PC-3 (cell line): ENCODE measurements around the gene JMJD7. TPM values are rescaled to one million over a fixed set of nuclear protein-coding genes. Genes with fewer than 3 reads are reported as not detected.

Source experiments
- ATAC-seq: fragments of 200-7000 bp; cut with Tn5 transposase; 2 replicates; pipeline ENCODE4 v1.9.1; 2020; ENCODE audit warnings: mild to moderate bottlenecking, moderate library complexity
- BruUV-seq: library from RNA; stranded (reverse); fragments of 400-500 nt; replicated peaks from 2 replicates; lab custom pipeline; 2021; lab: Mats Ljungman, UMichigan
- CTCF ChIA-PET: fragments of 300-600 bp; sonication (Branson Sonifier 250); formaldehyde crosslinking; loops from one replicate; lab custom pipeline; 2022; ENCODE audit warnings: antibody characterized with exemption; lab: Charles Lee
- POLR2A ChIA-PET: fragments of 300-600 bp; sonication (Branson Sonifier 250); formaldehyde crosslinking; loops from one replicate; lab custom pipeline; 2022; ENCODE audit warnings: antibody characterized with exemption; ENCODE audit not compliant: unreplicated experiment; lab: Charles Lee
- DNase-seq: peaks from one replicate; pipeline ENCODE4 v3.0.0-alpha.2; 2015
- H2AFZ ChIP-seq: fragments of 300-600 bp; sonication (generic); 2 replicates; pipeline ENCODE4 v1.6.0; 2016; ENCODE audit warnings: antibody characterized with exemption, low read length
- H3F3A ChIP-seq: fragments of 300-600 bp; sonication (generic); one replicate; pipeline ENCODE4 v1.6.0; 2017; ENCODE audit warnings: antibody characterized with exemption, low read length, control low read depth, mild to moderate bottlenecking; ENCODE audit not compliant: unreplicated experiment
- H3K27ac ChIP-seq: fragments of 300-600 bp; sonication (generic); 2 replicates; pipeline ENCODE4 v1.5.1; 2016; ENCODE audit warnings: mild to moderate bottlenecking, low read length
- H3K27me3 ChIP-seq: fragments of 300-600 bp; sonication (generic); 2 replicates; pipeline ENCODE4 v1.6.1; 2016; ENCODE audit warnings: low read length, mixed read lengths
- H3K36me3 ChIP-seq: fragments of 300-600 bp; sonication (generic); 2 replicates; pipeline ENCODE4 v1.6.1; 2016; ENCODE audit warnings: low read depth, mixed run types, low read length, mixed read lengths
- H3K4me1 ChIP-seq: fragments of 300-600 bp; sonication (generic); 2 replicates; pipeline ENCODE4 v1.5.1; 2016; ENCODE audit warnings: low read length; ENCODE audit not compliant: insufficient read depth
- H3K4me2 ChIP-seq: fragments of 300-600 bp; sonication (generic); 2 replicates; pipeline ENCODE4 v1.6.0; 2016; ENCODE audit warnings: low read length
- H3K4me3 ChIP-seq: fragments of 300-600 bp; sonication (generic); 2 replicates; pipeline ENCODE4 v1.5.1; 2016; ENCODE audit warnings: mild to moderate bottlenecking, low read length, mixed read lengths
- H3K79me2 ChIP-seq: fragments of 300-600 bp; sonication (generic); 2 replicates; pipeline ENCODE4 v1.6.1; 2017; ENCODE audit warnings: low read length, mixed read lengths
- H3K9ac ChIP-seq: fragments of 300-600 bp; sonication (generic); 2 replicates; pipeline ENCODE4 v1.6.0; 2016; ENCODE audit warnings: mild to moderate bottlenecking, low read length
- H3K9me2 ChIP-seq: fragments of 300-600 bp; sonication (generic); replicated peaks from 2 replicates; pipeline ENCODE4 v1.6.1; 2016; ENCODE audit warnings: mixed run types, low read length, mixed read lengths
- H3K9me3 ChIP-seq: fragments of 300-600 bp; sonication (generic); 2 replicates; pipeline ENCODE4 v1.6.1; 2016; ENCODE audit warnings: low read length, mixed read lengths
- H4K20me1 ChIP-seq: fragments of 300-600 bp; sonication (generic); 2 replicates; pipeline ENCODE4 v1.6.1; 2016; ENCODE audit warnings: low read length, mixed read lengths
- CTCF ChIP-seq: fragments of 300-600 bp; sonication (generic); conservative IDR thresholded peaks from 2 replicates; pipeline ENCODE4 v1.5.1; 2017; ENCODE audit warnings: antibody characterized with exemption, low read depth, mild to moderate bottlenecking, low read length
- EZH2 ChIP-seq: fragments of 300-600 bp; sonication (generic); IDR thresholded peaks from one replicate; pipeline ENCODE4 v1.6.1; 2017; ENCODE audit warnings: antibody characterized with exemption, mild to moderate bottlenecking, low read length; ENCODE audit not compliant: unreplicated experiment
- EZH2phosphoT487 ChIP-seq: fragments of 300-600 bp; sonication (generic); IDR thresholded peaks from 2 replicates; pipeline ENCODE4 v1.6.1; 2018; ENCODE audit warnings: mild to moderate bottlenecking, antibody characterized with exemption, low read length, borderline replicate concordance
- intact Hi-C: fragments of 100-400 bp; cut with micrococcal nuclease; formaldehyde crosslinking; loops from 2 replicates; pipeline ENCODE4 v1.9.0; 2023
- total RNA-seq: library from RNA; depleted of rRNA; stranded (reverse); fragments of >200 nt; gene quantifications from 2 replicates; pipeline ENCODE4 v1.2.3, GENCODE V29; 2014

Gene JMJD7
- total RNA-seq, 1 experiment from 2014 or later = 13.7 TPM

GRCh38 chr15:41789236-41789635 is 38.7 kb upstream of the JMJD7 start:
- H4K20me1 ChIP-seq = no peaks in the 10 kb centered on the region
- POLR2A ChIA-PET = interaction anchor here (0.7 kb wide), 1 partner anchor 15 kb away, joined by 6 read pairs; the partner anchor contains the start of gene MAPKBP1
- H3K79me2 ChIP-seq = peaks cover 80% of the 10 kb centered on the region
- intact Hi-C loops = no loop called here
- CTCF ChIA-PET = interaction anchor here (0.6 kb wide), 1 partner anchor 444 kb away, joined by 3 read pairs; no protein-coding TSS in a partner anchor
- no TSS peak for BruUV-seq
- TF ChIP-seq EZH2phosphoT487 = no peak
- TF ChIP-seq EZH2 = no peak
- TF ChIP-seq CTCF = no peak
- 0 out of 2 replicates have a peak, but pooled peaks cover under 1% of the 10 kb centered on the region for H3K36me3 ChIP-seq
- no peaks in the 10 kb centered on the region for H3K27me3 ChIP-seq
- no peaks in the 10 kb centered on the region for H3F3A ChIP-seq
- H3K27ac ChIP-seq = no peak overlapping the region
- ATAC-seq = no peak
- no peaks in the 10 kb centered on the region for H3K9me3 ChIP-seq
- H3K9me2 ChIP-seq = no peaks in the 10 kb centered on the region
- H3K4me2 ChIP-seq = no peak overlapping the region
- no peak overlapping the region for H3K4me3 ChIP-seq
- no peak overlapping the region for H2AFZ ChIP-seq
- H3K9ac ChIP-seq = no peak overlapping the region
- DNase-seq = no peak
- H3K4me1 ChIP-seq = peaks cover 36% of the 10 kb centered on the region

- DNase-seq (no peak), ATAC-seq (no peak)
- Histone ChIP-seq H3K4me3 (no peak overlapping the region), H3K4me2 (no peak overlapping the region), H3K4me1 (peaks cover 36% of the 10 kb centered on the region), H3K9ac (no peak overlapping the region), H3F3A (no peaks in the 10 kb centered on the region), H3K27ac (peak overlapping the region; percentile 84; the same call in 1 of the 2 replicates), H3K79me2 (peaks cover 82% of the 10 kb centered on the region), H4K20me1 (no peaks in the 10 kb centered on the region), H2AFZ (no peak overlapping the region), H3K36me3 (no peaks in the 10 kb centered on the region), H3K9me3 (no peaks in the 10 kb centered on the region), H3K9me2 (no peaks in the 10 kb centered on the region), H3K27me3 (no peaks in the 10 kb centered on the region)
- BruUV-seq = no TSS peak
- intact Hi-C loops = loop anchor here (2.0 kb wide), 1 partner anchor 15 kb away; the partner anchor contains the start of gene MAPKBP1
- POLR2A ChIA-PET = no interaction called here
- TF ChIP-seq EZH2phosphoT487 (no peak), CTCF (no peak), EZH2 (no peak)
- CTCF ChIA-PET = interaction anchor here (0.6 kb wide), 1 partner anchor 445 kb away, joined by 3 read pairs; no protein-coding TSS in a partner anchor
Observed at GRCh38 chr15:41789662-41790061, 38.2 kb upstream of the JMJD7 start.

GRCh38 chr15:41790169-41790568 is 37.7 kb upstream of the JMJD7 start:
- H3K4me3 ChIP-seq = no peak overlapping the region
- DNase-seq (no peak), ATAC-seq (no peak)
- H3F3A ChIP-seq = no peaks in the 10 kb centered on the region
- H3K27ac ChIP-seq = peak overlapping the region; percentile 84
- H3K4me2 ChIP-seq = peak overlapping the region; percentile 75
- intact Hi-C loops = loop anchor here (2.0 kb wide), 1 partner anchor 15 kb away; the partner anchor contains the start of gene MAPKBP1
- no peak overlapping the region for H2AFZ ChIP-seq
- H3K79me2 ChIP-seq = peaks cover 78% of the 10 kb centered on the region
- H3K4me1 ChIP-seq = peaks cover 36% of the 10 kb centered on the region
- no peaks in the 10 kb centered on the region for H3K27me3 ChIP-seq
- TF ChIP-seq EZH2phosphoT487 (no peak), EZH2 (no peak), CTCF (no peak)
- POLR2A ChIA-PET = no interaction called here
- CTCF ChIA-PET = no interaction called here
- H4K20me1 ChIP-seq = no peaks in the 10 kb centered on the region
- no peaks in the 10 kb centered on the region for H3K9me2 ChIP-seq
- no peak overlapping the region for H3K9ac ChIP-seq
- BruUV-seq = no TSS peak
- H3K9me3 ChIP-seq = no peaks in the 10 kb centered on the region
- H3K36me3 ChIP-seq = no peaks in the 10 kb centered on the region
